NCI-H446 (cell line): Measurements from ENCODE around the gene PROK1.
"Not testable (repeated sequence)": the region's sequence is repeated elsewhere in the genome, so short reads cannot be mapped to it uniquely, and the experiment has no call there.

Experiments
- DNase-seq, 2 experiments: peaks; one replicate each; lab custom pipeline; 2025; lab: John Stamatoyannopoulos, UW

The PROK1 gene

GRCh38 chr1:110450929-110451328 is at the start of gene PROK1:
Gene PROK1 (plus strand): TSS chr1:110451149. CDS start chr1:110451217, 68 bp downstream.
- no peak for DNase-seq

- no peak for DNase-seq
Observed at GRCh38 chr1:110403805-110404204, 47.1 kb upstream of the PROK1 start.

- no peak for DNase-seq
Observed at GRCh38 chr1:110404401-110404800, 46.5 kb upstream of the PROK1 start.

- DNase-seq, result not testable (repeated sequence)
Observed at GRCh38 chr1:110406407-110406806, 44.5 kb upstream of the PROK1 start.

- peak; percentile 85 to 93 for DNase-seq
Observed at GRCh38 chr1:110407260-110408210, 43.4 kb upstream of the PROK1 start, which contains the start of gene LAMTOR5. Gene LAMTOR5 (minus strand): TSS chr1:110407694. CDS start chr1:110407620, 74 bp downstream.

GRCh38 chr1:110408488-110408887 is 42.5 kb upstream of the PROK1 start:
- DNase-seq, result no peak

GRCh38 chr1:110409316-110409715 is 41.6 kb upstream of the PROK1 start:
- DNase-seq, result no peak

GRCh38 chr1:110411173-110411735 is 39.7 kb upstream of the PROK1 start:
- DNase-seq, result no peak

- peak; percentile 41 to 86 for DNase-seq
Observed at GRCh38 chr1:110412576-110412975, 38.4 kb upstream of the PROK1 start.

GRCh38 chr1:110413045-110413444 is 37.9 kb upstream of the PROK1 start:
- not testable (repeated sequence) for DNase-seq

- no peak for DNase-seq
Observed at GRCh38 chr1:110418729-110419128, 32.2 kb upstream of the PROK1 start.

GRCh38 chr1:110420023-110420662 is 30.8 kb upstream of the PROK1 start:
- DNase-seq, result no peak

GRCh38 chr1:110420874-110421793 is 29.8 kb upstream of the PROK1 start:
- DNase-seq, result no peak

- DNase-seq, result peak; percentile 76 to 84
Observed at GRCh38 chr1:110424699-110425611, 26.0 kb upstream of the PROK1 start.

GRCh38 chr1:110425612-110426152 is 25.3 kb upstream of the PROK1 start:
- DNase-seq, result peak; percentile 87 to 88

- DNase-seq, result no peak
Observed at GRCh38 chr1:110426854-110427253, 24.1 kb upstream of the PROK1 start.

- DNase-seq, result no peak
Observed at GRCh38 chr1:110428946-110429345, 22.0 kb upstream of the PROK1 start.

- no peak for DNase-seq
Observed at GRCh38 chr1:110430366-110430765, 20.6 kb upstream of the PROK1 start.

GRCh38 chr1:110430901-110431300 is 20.0 kb upstream of the PROK1 start:
- no peak for DNase-seq

GRCh38 chr1:110433213-110433612 is 17.7 kb upstream of the PROK1 start:
- DNase-seq, result no peak
